ENCODE results near the gene LYSMD4. TPM values are rescaled to one million over a fixed set of nuclear protein-coding genes. Genes with fewer than 3 reads are reported as not detected.

The LYSMD4 gene
- total and polyA plus RNA-seq, 2 donors (not counting 1 experiment from before 2014, with no cell fraction given) = 9.7 to 10.3 TPM

- no peak overlapping the region for H3K4me3 ChIP-seq (ENCODE audit: control extremely low read depth in 1 of 5, extremely low read depth in 1 of 5, insufficient read depth in 1 of 5, low read depth in 2 of 5, low read length in 4 of 5)
These were observed 43.9 kb upstream of the LYSMD4 start for GRCh38 chr15:99777144-99777543.

GRCh38 chr15:99764522-99764921 lies 31.3 kb upstream of the LYSMD4 start:
- H3K4me3 ChIP-seq (ENCODE audit: control extremely low read depth in 1 of 5, extremely low read depth in 1 of 5, insufficient read depth in 1 of 5, low read depth in 2 of 5, low read length in 4 of 5) = no peak overlapping the region
- Mint-ChIP-seq H3K9me3 (ENCODE audit: insufficient read depth) (no peaks in the 10 kb centered on the region), H3K27me3 (no peaks in the 10 kb centered on the region), H3K4me3 (no peak overlapping the region), H3K4me1 (peaks cover 4% of the 10 kb centered on the region), H3K27ac (no peak overlapping the region)
- no peak overlapping the region for H3K9ac ChIP-seq (ENCODE audit: low read length)
- ATAC-seq (ENCODE audit: low read depth) = no peak
- no peak overlapping the region for H2AFZ ChIP-seq (ENCODE audit: insufficient read depth, low read depth, low read length, poor library complexity, severe bottlenecking)
- CTCF ChIA-PET = interaction anchor here (1.2 kb wide), 1 partner anchor 60 kb away, joined by 3 read pairs; no protein-coding TSS in a partner anchor
- no peaks in the 10 kb centered on the region for H3K36me3 ChIP-seq (replicated peaks in 1 of 2; ENCODE audit: control extremely low read depth in 1 of 2, control insufficient read depth in 1 of 2, extremely low read depth in 1 of 2, insufficient read depth in 2 of 2, low read length in 1 of 2)
- no CpG with 5 or more reads among the region's 3 CpGs for WGBS (ENCODE audit: insufficient coverage)
- no peaks in the 10 kb centered on the region for H3K9me3 ChIP-seq (ENCODE audit: control extremely low read depth in 1 of 3, control insufficient read depth in 2 of 3, insufficient read depth in 1 of 3, low read length in 2 of 3)
- no peak overlapping the region for H3K27ac ChIP-seq (ENCODE audit: low read length in 2 of 2)
- no peaks in the 10 kb centered on the region for H4K20me1 ChIP-seq (ENCODE audit: control insufficient read depth, insufficient read depth, low read length, poor library complexity, severe bottlenecking)
- H3K79me2 ChIP-seq (ENCODE audit: control insufficient read depth, insufficient read depth, low read length) = no peaks in the 10 kb centered on the region
- H3K27me3 ChIP-seq (replicated peaks in 1 of 4; ENCODE audit: control extremely low read depth in 1 of 4, control insufficient read depth in 3 of 4, insufficient read depth in 4 of 4, low read length in 3 of 4) = no peaks in the 10 kb centered on the region
- no peak for DNase-seq
- intact Hi-C loops (cut with micrococcal nuclease) = no loop called here
- no peak overlapping the region for H3K4me2 ChIP-seq (replicated peaks; ENCODE audit: low read depth, low read length, poor library complexity, severe bottlenecking)
- H3K4me1 ChIP-seq (ENCODE audit: control insufficient read depth in 2 of 2, insufficient read depth in 2 of 2, low read length in 2 of 2) = peaks cover 3 to 4% of the 10 kb centered on the region in 2 donors
- POLR2A ChIA-PET = no interaction called here
- TF ChIP-seq EZH2 (IDR thresholded peaks at IDR 0.05; ENCODE audit: borderline replicate concordance, insufficient read depth, low read depth, low read length, poor library complexity, severe bottlenecking) (no peak), CTCF (IDR thresholded peaks at IDR 0.05) (no peak)

More at GRCh38 chr15:99777144-99777543, 43.9 kb upstream of the LYSMD4 start:
- WGBS (ENCODE audit: insufficient coverage) = no CpG with 5 or more reads among the region's 1 CpG
- no peak overlapping the region for H3K4me2 ChIP-seq (replicated peaks; ENCODE audit: low read depth, low read length, poor library complexity, severe bottlenecking)
- Mint-ChIP-seq H3K4me3 (no peak overlapping the region), H3K27ac (no peak overlapping the region), H3K4me1 (no peaks in the 10 kb centered on the region), H3K27me3 (peaks cover 16% of the 10 kb centered on the region), H3K9me3 (ENCODE audit: insufficient read depth) (peaks cover 4% of the 10 kb centered on the region)
- ChIA-PET POLR2A (no interaction called here), CTCF (no interaction called here)
- DNase-seq = no peak
- H2AFZ ChIP-seq (ENCODE audit: insufficient read depth, low read depth, low read length, poor library complexity, severe bottlenecking) = no peak overlapping the region
- TF ChIP-seq CTCF (IDR thresholded peaks at IDR 0.05) = no peak
- TF ChIP-seq EZH2 (IDR thresholded peaks at IDR 0.05; ENCODE audit: borderline replicate concordance, insufficient read depth, low read depth, low read length, poor library complexity, severe bottlenecking) = no peak
- no peak overlapping the region for H3K27ac ChIP-seq (ENCODE audit: low read length in 2 of 2)
- H4K20me1 ChIP-seq (ENCODE audit: control insufficient read depth, insufficient read depth, low read length, poor library complexity, severe bottlenecking) = no peaks in the 10 kb centered on the region
- no peaks in the 10 kb centered on the region for H3K79me2 ChIP-seq (ENCODE audit: control insufficient read depth, insufficient read depth, low read length)
- H3K27me3 ChIP-seq (replicated peaks in 1 of 4; ENCODE audit: control extremely low read depth in 1 of 4, control insufficient read depth in 3 of 4, insufficient read depth in 4 of 4, low read length in 3 of 4) = no peaks in the 10 kb centered on the region
- intact Hi-C loops (cut with micrococcal nuclease) = no loop called here
- no peak for ATAC-seq (ENCODE audit: low read depth)
- H3K9ac ChIP-seq (ENCODE audit: low read length) = no peak overlapping the region
- no peaks in the 10 kb centered on the region for H3K4me1 ChIP-seq (ENCODE audit: control insufficient read depth in 2 of 2, insufficient read depth in 2 of 2, low read length in 2 of 2)
- H3K9me3 ChIP-seq (ENCODE audit: control extremely low read depth in 1 of 3, control insufficient read depth in 2 of 3, insufficient read depth in 1 of 3, low read length in 2 of 3) = no peaks in the 10 kb centered on the region
- H3K36me3 ChIP-seq (replicated peaks in 1 of 2; ENCODE audit: control extremely low read depth in 1 of 2, control insufficient read depth in 1 of 2, extremely low read depth in 1 of 2, insufficient read depth in 2 of 2, low read length in 1 of 2) = no peaks in the 10 kb centered on the region
